ENCODE measurements around the gene RASSF6. TPM values are rescaled to one million over a fixed set of nuclear protein-coding genes. Genes with fewer than 3 reads are reported as not detected.

The RASSF6 gene
- total and polyA plus RNA-seq, 4 donors, result 1.2 to 7.6 (median 2.0) TPM

DNA sequence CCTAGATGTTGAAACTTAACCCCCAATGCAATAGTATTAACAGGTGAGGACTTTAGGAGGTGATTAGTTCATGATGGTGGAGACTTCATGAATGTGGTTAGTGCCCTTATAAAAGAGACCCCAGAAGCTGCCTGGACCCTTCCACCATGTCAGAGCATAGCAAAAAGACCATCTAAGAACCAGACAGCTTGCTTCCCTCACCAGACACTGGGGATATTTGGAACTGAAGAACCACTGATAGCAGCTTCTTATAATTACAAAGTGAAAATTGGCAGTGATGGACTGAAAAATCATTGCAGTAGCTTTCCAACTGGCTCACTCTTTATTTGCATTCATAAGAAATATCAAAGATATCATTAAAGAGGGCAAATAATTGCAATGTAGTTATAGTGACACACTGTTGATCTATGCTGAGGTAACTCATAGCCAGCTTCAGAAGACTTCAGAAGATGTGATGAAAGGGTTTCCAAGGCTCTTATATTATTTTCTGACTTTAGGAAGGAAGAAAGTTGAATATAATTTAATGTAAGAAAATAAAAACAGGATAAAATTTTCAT is 5.8 kb downstream of the RASSF6 start:
- TF ChIP-seq CTCF (IDR thresholded peaks at IDR 0.05; ENCODE audit: control extremely low read depth, extremely low read depth), result no peak
- Histone ChIP-seq H3K27ac (ENCODE audit: low read depth in 1 of 2, low read length in 1 of 2) (no peak overlapping the region), H3K4me3 (no peak overlapping the region), H3K4me1 (ENCODE audit: control insufficient read depth in 5 of 5, insufficient read depth in 5 of 5, low read length in 5 of 5) (peaks cover 0 to 7% (median 0%) of the 10 kb centered on the region in 5 donors), H3K9ac (ENCODE audit: insufficient read depth in 1 of 2, low read length in 2 of 2) (no peak overlapping the region), H3K27me3 (ENCODE audit: control insufficient read depth in 3 of 3, insufficient read depth in 3 of 3, low read length in 2 of 3) (no peaks in the 10 kb centered on the region), H3K9me3 (ENCODE audit: control insufficient read depth in 4 of 4, insufficient read depth in 3 of 4, low read length in 3 of 4) (no peaks in the 10 kb centered on the region), H3K36me3 (ENCODE audit: control insufficient read depth in 4 of 4, insufficient read depth in 4 of 4, low read length in 4 of 4) (no peaks in the 10 kb centered on the region)
- no peak for ATAC-seq (ENCODE audit: insufficient read depth, low FRiP score)
- DNase-seq, result peak in 2 of 3 donors; percentile 64 to 78

GRCh38 chr4:73613130-73613529 is 7.1 kb downstream of the RASSF6 start:
- DNase-seq, result no peak
- TF ChIP-seq CTCF (IDR thresholded peaks at IDR 0.05; ENCODE audit: control extremely low read depth, extremely low read depth), result no peak
- Histone ChIP-seq H3K9me3 (ENCODE audit: control insufficient read depth in 4 of 4, insufficient read depth in 3 of 4, low read length in 3 of 4) (no peaks in the 10 kb centered on the region), H3K27ac (ENCODE audit: low read depth in 1 of 2, low read length in 1 of 2) (no peak overlapping the region), H3K9ac (ENCODE audit: insufficient read depth in 1 of 2, low read length in 2 of 2) (no peak overlapping the region), H3K4me3 (no peak overlapping the region), H3K27me3 (ENCODE audit: control insufficient read depth in 3 of 3, insufficient read depth in 3 of 3, low read length in 2 of 3) (no peaks in the 10 kb centered on the region), H3K4me1 (ENCODE audit: control insufficient read depth in 5 of 5, insufficient read depth in 5 of 5, low read length in 5 of 5) (peaks cover 0 to 9% (median 0%) of the 10 kb centered on the region in 5 donors), H3K36me3 (ENCODE audit: control insufficient read depth in 4 of 4, insufficient read depth in 4 of 4, low read length in 4 of 4) (no peaks in the 10 kb centered on the region)
- no peak for ATAC-seq (ENCODE audit: insufficient read depth, low FRiP score)
- 86 to 90% methylated on average over 2 of the region's 2 CpGs for WGBS, 2 donors

DNA sequence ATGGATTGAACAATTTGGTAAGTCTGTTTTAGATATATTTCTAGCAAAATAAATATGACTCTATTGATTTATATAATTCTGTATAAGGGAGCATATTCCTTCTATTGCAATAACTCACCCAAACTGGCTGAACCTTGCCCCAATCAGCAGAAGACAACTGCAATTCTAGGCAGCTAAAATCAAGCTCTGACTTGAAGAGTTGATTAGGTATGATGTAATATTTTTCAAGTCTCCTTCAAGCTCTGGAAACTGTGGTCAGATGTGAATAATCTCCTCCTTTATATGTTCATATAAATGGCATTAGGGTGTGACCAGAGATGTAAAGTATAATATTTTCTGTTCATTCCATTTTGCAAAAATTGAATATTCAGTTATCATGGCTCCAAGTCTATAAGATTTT is 8.2 kb downstream of the RASSF6 start:
- ATAC-seq (ENCODE audit: insufficient read depth, low FRiP score), result no peak

More for the DNA sequence above, 8.2 kb downstream of the RASSF6 start:
- DNase-seq, result no peak
- H3K4me1 ChIP-seq (ENCODE audit: control insufficient read depth in 5 of 5, insufficient read depth in 5 of 5, low read length in 5 of 5), result peaks cover 0 to 9% (median 0%) of the 10 kb centered on the region in 5 donors
- H3K9ac ChIP-seq (ENCODE audit: insufficient read depth in 1 of 2, low read length in 2 of 2), result no peak overlapping the region
- H3K27ac ChIP-seq (ENCODE audit: low read depth in 1 of 2, low read length in 1 of 2), result no peak overlapping the region
- no peaks in the 10 kb centered on the region for H3K9me3 ChIP-seq (ENCODE audit: control insufficient read depth in 4 of 4, insufficient read depth in 3 of 4, low read length in 3 of 4)
- no peak overlapping the region for H3K4me3 ChIP-seq
- H3K36me3 ChIP-seq (ENCODE audit: control insufficient read depth in 4 of 4, insufficient read depth in 4 of 4, low read length in 4 of 4), result no peaks in the 10 kb centered on the region
- no peaks in the 10 kb centered on the region for H3K27me3 ChIP-seq (ENCODE audit: control insufficient read depth in 3 of 3, insufficient read depth in 3 of 3, low read length in 2 of 3)
- no peak for TF ChIP-seq CTCF (IDR thresholded peaks at IDR 0.05; ENCODE audit: control extremely low read depth, extremely low read depth)

All from lung (tissue), 12 donors.